Thyroid gland (tissue), 4 donors: ENCODE measurements around the gene PDE4B.

Experiments used
- POLR2A ChIP-seq, 2 donors: fragments of 450-650 bp; IDR thresholded peaks; one replicate each; pipeline ENCODE4 v1.6.1; 2017; ENCODE audit warnings: antibody characterized with exemption in 2 of 2, mild to moderate bottlenecking in 2 of 2, moderate library complexity in 1 of 2
- TF ChIP-seq, protein P1 (sequence below), 6 experiments: fragments of 200-600 bp in 3 of 6; fragments of 450-650 bp in 3 of 6; sonication (generic) in 3 of 6; IDR thresholded peaks; one replicate each; pipeline ENCODE4 v1.5.1; 2016 to 2019; ENCODE audit warnings: antibody characterized with exemption in 6 of 6, mild to moderate bottlenecking in 2 of 6, inconsistent platforms in 1 of 6, moderate library complexity in 1 of 6

DNA sequence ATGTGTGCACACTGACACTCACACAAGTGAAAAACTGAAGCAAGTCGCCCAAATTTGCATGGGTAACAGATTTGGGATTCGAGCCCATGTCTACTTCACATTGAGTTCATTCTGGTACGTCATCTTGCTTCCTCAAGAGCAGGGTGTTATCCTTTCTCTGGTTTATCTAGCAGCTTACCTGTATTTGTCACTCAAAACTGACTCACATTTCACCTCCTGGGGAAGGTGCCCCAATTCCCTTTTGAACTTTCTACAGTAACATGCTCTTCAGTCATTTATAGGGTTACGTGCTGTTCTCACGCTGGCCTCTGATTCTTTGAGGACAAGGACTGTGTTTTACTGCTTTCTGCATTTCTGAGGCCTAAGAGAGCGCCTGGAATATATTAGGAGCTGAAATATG lies 162.8 kb downstream of the PDE4B start:
- TF ChIP-seq, protein P1, sequence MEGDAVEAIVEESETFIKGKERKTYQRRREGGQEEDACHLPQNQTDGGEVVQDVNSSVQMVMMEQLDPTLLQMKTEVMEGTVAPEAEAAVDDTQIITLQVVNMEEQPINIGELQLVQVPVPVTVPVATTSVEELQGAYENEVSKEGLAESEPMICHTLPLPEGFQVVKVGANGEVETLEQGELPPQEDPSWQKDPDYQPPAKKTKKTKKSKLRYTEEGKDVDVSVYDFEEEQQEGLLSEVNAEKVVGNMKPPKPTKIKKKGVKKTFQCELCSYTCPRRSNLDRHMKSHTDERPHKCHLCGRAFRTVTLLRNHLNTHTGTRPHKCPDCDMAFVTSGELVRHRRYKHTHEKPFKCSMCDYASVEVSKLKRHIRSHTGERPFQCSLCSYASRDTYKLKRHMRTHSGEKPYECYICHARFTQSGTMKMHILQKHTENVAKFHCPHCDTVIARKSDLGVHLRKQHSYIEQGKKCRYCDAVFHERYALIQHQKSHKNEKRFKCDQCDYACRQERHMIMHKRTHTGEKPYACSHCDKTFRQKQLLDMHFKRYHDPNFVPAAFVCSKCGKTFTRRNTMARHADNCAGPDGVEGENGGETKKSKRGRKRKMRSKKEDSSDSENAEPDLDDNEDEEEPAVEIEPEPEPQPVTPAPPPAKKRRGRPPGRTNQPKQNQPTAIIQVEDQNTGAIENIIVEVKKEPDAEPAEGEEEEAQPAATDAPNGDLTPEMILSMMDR (IDR thresholded peaks at IDR 0.05), result no peak
- no peak for TF ChIP-seq POLR2A (IDR thresholded peaks at IDR 0.05)
